ENCODE results near the gene ADGRG4. TPM values are rescaled to one million over a fixed set of nuclear protein-coding genes. Genes with fewer than 3 reads are reported as not detected.
"Not testable (repeated sequence)": the region's sequence is repeated elsewhere in the genome, so short reads cannot be mapped to it uniquely, and the experiment has no call there.

Gene ADGRG4
- total RNA-seq (not detected in 2 replicates), polyA plus RNA-seq (not detected in 2 replicates), polyA minus RNA-seq (not detected in 2 replicates)
- total RNA-seq (2013), result not detected

GRCh38 chrX:136300721-136301120, at the start of gene ADGRG4:
Gene ADGRG4, plus strand, starts transcription at chrX:136300963. Its CDS starts 7,815 bp downstream, at chrX:136308778.
- H3K36me3 ChIP-seq (replicated peaks in 1 of 2; ENCODE audit: control extremely low read depth in 1 of 2, control insufficient read depth in 1 of 2, extremely low read depth in 1 of 2, insufficient read depth in 2 of 2, low read length in 1 of 2); POLR2A ChIA-PET; H3K9me3 ChIP-seq (ENCODE audit: control extremely low read depth in 1 of 3, control insufficient read depth in 2 of 3, insufficient read depth in 1 of 3, low read length in 2 of 3); intact Hi-C loops (cut with micrococcal nuclease); H3K27me3 Mint-ChIP-seq; H3K27ac Mint-ChIP-seq; H2AFZ ChIP-seq (ENCODE audit: insufficient read depth, low read depth, low read length, poor library complexity, severe bottlenecking); H3K79me2 ChIP-seq (ENCODE audit: control insufficient read depth, insufficient read depth, low read length); H3K27ac ChIP-seq (ENCODE audit: low read length in 2 of 2); H3K4me2 ChIP-seq (replicated peaks; ENCODE audit: low read depth, low read length, poor library complexity, severe bottlenecking); H3K4me3 ChIP-seq (ENCODE audit: control extremely low read depth in 1 of 5, extremely low read depth in 1 of 5, insufficient read depth in 1 of 5, low read depth in 2 of 5, low read length in 4 of 5); H3K4me1 ChIP-seq (ENCODE audit: control insufficient read depth in 2 of 2, insufficient read depth in 2 of 2, low read length in 2 of 2); H3K9ac ChIP-seq (ENCODE audit: low read length); H3K4me1 Mint-ChIP-seq; H3K9me3 Mint-ChIP-seq (ENCODE audit: insufficient read depth); H3K27me3 ChIP-seq (replicated peaks in 1 of 4; ENCODE audit: control extremely low read depth in 1 of 4, control insufficient read depth in 3 of 4, insufficient read depth in 4 of 4, low read length in 3 of 4); DNase-seq; CTCF ChIA-PET; H4K20me1 ChIP-seq (ENCODE audit: control insufficient read depth, insufficient read depth, low read length, poor library complexity, severe bottlenecking); H3K4me3 Mint-ChIP-seq; ATAC-seq (ENCODE audit: low read depth): not testable (repeated sequence)
- WGBS (ENCODE audit: insufficient coverage), result no CpG with 5 or more reads among the region's 4 CpGs

- Histone ChIP-seq H4K20me1 (ENCODE audit: control insufficient read depth, insufficient read depth, low read length, poor library complexity, severe bottlenecking) (no peaks in the 10 kb centered on the region), H3K27me3 (replicated peaks in 1 of 4; ENCODE audit: control extremely low read depth in 1 of 4, control insufficient read depth in 3 of 4, insufficient read depth in 4 of 4, low read length in 3 of 4) (no peaks in the 10 kb centered on the region), H3K4me1 (ENCODE audit: control insufficient read depth in 2 of 2, insufficient read depth in 2 of 2, low read length in 2 of 2) (peaks cover 5 to 11% of the 10 kb centered on the region in 2 donors), H2AFZ (ENCODE audit: insufficient read depth, low read depth, low read length, poor library complexity, severe bottlenecking) (peak within 1 kb of the TSS; percentile 90), H3K27ac (ENCODE audit: low read length in 2 of 2) (peak within 1 kb of the TSS; percentile 47 to 70), H3K4me3 (ENCODE audit: control extremely low read depth in 1 of 5, extremely low read depth in 1 of 5, insufficient read depth in 1 of 5, low read depth in 2 of 5, low read length in 4 of 5) (peak within 1 kb of the TSS; percentile 38 to 75 (median 67)), H3K9ac (ENCODE audit: low read length) (peak within 1 kb of the TSS; percentile 73), H3K36me3 (replicated peaks in 1 of 2; ENCODE audit: control extremely low read depth in 1 of 2, control insufficient read depth in 1 of 2, extremely low read depth in 1 of 2, insufficient read depth in 2 of 2, low read length in 1 of 2) (no peaks in the 10 kb centered on the region), H3K4me2 (replicated peaks; ENCODE audit: low read depth, low read length, poor library complexity, severe bottlenecking) (peak within 1 kb of the TSS; percentile 72), H3K79me2 (ENCODE audit: control insufficient read depth, insufficient read depth, low read length) (no peaks in the 10 kb centered on the region), H3K9me3 (ENCODE audit: control extremely low read depth in 1 of 3, control insufficient read depth in 2 of 3, insufficient read depth in 1 of 3, low read length in 2 of 3) (no peaks in the 10 kb centered on the region)
- Mint-ChIP-seq H3K9me3 (ENCODE audit: insufficient read depth) (no peaks in the 10 kb centered on the region), H3K27me3 (no peaks in the 10 kb centered on the region), H3K27ac (peak within 1 kb of the TSS; percentile 89), H3K4me1 (peaks cover 13% of the 10 kb centered on the region), H3K4me3 (peak within 1 kb of the TSS; percentile 88)
- ChIA-PET CTCF (no interaction called here), POLR2A (interaction anchor here (0.6 kb wide), 1 partner anchor 18 kb away, joined by 3 read pairs; no protein-coding TSS in a partner anchor)
- intact Hi-C loops (cut with micrococcal nuclease), result loop anchor here (2.0 to 5.0 kb wide), 4 partner anchors 23 to 279 kb away; partner anchors contain the start of genes FHL1, HTATSF1 and MMGT1
- WGBS (ENCODE audit: insufficient coverage), result under 1% methylated on average over 39 of the region's 73 CpGs
- ATAC-seq (ENCODE audit: low read depth), result peak; percentile 90
- TF ChIP-seq CTCF (IDR thresholded peaks at IDR 0.05), result no peak
- no peak for TF ChIP-seq EZH2 (IDR thresholded peaks at IDR 0.05; ENCODE audit: borderline replicate concordance, insufficient read depth, low read depth, low read length, poor library complexity, severe bottlenecking)
- DNase-seq, result peak; percentile 81
Measured at GRCh38 chrX:136251041-136251991, 49.4 kb upstream of the ADGRG4 start, which contains the start of gene MAP7D3. Gene MAP7D3, minus strand, starts transcription at chrX:136251400. Its CDS starts 42 bp downstream, at chrX:136251358.

All from B cell (primary cell).